NCI-H146 (cell line): ENCODE data around the gene BMI1.
"Not testable (repeated sequence)": the region's sequence is repeated elsewhere in the genome, so short reads cannot be mapped to it uniquely, and the experiment has no call there.

Experiments
- DNase-seq: peaks from one replicate; lab custom pipeline; 2025; lab: John Stamatoyannopoulos, UW

BMI1 gene

DNA sequence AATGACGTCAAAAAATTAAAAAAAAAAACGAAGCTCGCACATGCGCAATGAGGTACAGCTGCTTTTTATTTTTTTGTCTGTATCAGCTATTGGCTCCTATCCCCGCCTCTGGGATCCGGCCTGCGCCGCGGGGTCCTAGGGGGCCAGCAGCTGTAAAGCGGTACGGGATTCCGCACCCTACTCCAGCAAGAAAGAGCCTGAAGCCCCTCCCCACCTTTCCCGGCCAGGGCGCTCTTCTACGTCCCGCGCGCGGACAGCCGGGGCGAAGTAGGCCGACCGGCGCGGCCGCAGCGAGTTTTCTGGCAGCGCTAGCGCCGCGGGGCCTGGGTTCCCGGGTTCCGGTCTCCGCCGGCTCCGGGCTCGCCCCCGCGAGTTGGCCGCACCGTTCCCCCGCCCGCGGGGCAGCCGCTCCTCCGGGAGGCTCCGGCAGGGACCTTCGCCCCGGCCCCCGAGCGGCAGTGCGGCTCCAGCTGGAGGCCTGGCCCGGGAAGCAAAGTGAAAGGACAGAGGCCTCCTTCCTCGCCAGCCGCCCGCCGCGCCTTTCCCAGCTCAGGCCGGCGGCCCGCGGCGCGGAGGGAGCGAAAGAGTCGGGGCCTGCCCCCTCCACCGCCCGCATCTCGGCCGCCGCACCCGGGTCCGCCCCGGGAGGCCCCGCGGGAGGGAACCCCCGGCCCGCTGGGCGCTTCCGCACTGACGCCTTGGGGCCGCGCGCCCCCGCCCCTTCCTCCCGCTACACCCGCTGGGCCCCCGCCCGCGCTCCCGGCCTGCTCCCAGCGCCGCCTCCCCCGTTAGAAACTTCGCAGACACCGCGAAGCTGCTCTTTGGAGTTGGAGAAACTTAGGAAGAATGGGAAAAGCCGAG, 19.7 kb downstream of the BMI1 start:
- peak; percentile 86 for DNase-seq

DNA sequence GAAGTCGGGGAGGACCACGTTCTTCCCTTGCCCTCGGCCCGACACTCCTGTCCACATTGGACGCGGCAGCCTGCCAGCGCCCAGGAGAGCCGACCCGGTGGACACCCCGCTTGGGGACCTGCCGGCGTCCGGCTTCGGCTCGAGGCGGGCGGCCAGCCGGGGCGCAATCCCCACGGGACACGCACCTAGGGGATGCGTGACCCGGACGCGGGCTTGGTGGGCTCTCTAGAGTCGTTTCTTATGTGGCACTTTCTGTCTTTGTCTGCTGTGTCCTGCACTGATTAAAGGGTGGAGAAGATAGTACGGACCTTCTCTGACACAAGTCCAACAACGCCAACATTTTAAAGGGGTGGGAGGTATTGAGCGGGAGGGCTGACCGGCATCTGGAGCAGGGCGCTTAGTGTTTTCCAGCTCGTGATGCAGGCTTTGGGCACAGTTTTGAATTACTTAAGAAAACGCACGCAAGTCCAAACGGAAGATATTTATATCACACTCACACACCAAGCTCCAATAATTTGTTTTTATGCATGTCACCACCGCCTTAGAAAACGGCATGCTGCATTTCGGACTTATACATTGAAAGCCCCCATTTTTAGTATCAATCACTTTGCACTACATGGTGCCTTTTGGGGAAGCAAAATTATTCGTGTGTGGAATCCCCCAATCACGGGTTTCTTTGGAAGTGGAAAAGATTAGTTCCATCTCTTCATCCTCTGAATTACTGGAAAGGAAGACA, 20.5 kb downstream of the BMI1 start:
- DNase-seq: peak; percentile 41

DNA sequence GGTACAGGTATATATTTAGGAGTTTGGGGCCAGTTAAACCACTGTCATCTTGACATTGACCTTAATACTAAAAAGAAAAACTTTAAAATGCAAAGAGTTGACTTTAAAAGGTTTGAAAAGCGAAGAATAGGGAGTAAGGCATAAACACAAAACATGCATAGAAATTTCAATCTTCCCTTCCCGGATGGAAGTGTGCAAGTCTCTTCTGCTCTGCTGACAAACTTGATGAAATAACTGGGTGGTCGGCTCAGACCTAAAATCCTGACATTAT, 21.0 kb downstream of the BMI1 start:
- DNase-seq: no peak

DNA sequence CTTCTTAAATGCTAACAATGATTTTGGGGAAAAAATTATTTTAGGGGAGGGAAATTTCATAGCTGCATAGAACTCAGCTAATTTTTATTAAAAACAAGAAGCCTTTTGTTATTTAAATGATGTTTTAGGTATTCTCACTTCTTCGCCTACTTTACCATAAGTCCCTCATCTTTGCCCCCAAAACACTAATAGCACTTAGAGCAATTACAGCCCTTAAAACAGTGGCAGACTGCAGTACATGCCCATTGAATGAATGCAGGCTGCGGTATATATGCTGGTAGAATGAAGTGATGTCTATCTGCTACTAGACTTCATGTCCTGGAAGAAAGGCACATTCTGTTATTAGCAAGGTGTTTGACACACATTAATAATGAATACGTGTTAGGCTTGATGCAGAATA, 21.5 kb downstream of the BMI1 start:
- no peak for DNase-seq

DNA sequence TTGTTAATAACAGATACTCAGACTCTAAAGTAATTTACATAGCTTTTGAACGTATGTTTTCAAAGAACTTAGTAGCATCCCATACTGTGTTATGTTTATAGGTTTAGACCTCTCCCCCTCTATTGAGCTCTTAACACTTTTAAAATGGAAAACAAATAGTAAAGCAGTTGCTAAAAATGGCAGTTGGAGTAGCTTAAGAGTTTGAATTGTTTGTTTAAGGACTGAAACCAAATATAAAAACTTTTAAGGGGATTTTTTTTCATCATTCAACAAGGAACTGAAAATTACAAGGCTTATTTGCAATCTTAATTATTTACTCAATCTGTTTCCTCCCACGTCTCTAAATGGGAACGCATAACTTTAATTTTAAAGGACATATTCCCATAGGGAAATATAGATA, 22.8 kb downstream of the BMI1 start:
- no peak for DNase-seq

DNA sequence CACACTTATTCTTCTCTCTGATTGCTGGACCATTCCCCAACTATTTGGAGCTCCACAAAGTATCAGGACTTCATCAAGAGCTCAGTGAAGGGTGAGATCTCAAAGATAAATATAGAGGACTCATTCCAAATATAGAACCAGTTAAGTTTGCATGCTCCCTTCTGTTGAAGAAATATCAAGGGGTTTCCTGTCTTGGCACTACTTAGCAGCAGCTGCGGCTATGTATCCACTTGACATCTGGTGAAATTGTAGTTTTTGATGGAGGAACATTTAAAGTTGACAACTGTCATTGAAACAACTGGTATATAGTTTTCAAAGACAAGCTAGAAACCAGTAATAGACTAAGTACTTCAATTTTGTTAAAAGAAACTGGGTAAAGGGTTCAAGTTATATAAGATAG, 23.4 kb downstream of the BMI1 start:
- DNase-seq: no peak

DNA sequence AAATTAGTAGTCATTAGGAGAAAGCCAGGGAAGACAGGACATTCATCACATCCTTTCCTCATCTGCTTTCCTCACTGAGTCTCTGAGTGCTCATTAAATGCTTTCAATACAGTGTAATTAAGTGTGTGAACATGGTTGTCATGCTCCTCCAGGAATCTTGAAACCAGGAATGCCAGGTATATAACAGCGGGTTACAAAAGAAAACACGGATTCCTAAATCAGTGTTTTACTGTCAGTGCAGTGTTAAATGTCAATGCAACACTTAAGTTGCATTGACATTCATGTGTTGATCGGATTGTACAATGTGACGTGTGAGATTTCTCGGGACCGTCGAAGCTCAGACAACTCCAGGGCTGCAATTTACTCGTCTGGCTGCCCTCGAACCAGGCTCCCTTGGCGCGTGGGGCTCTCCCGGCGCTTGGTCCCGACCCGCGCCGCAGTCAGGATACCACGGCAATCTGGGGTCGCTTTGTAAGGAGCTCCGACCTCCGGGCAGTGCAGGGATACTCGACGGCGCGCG, 23.9 kb downstream of the BMI1 start:
- no peak for DNase-seq

DNA sequence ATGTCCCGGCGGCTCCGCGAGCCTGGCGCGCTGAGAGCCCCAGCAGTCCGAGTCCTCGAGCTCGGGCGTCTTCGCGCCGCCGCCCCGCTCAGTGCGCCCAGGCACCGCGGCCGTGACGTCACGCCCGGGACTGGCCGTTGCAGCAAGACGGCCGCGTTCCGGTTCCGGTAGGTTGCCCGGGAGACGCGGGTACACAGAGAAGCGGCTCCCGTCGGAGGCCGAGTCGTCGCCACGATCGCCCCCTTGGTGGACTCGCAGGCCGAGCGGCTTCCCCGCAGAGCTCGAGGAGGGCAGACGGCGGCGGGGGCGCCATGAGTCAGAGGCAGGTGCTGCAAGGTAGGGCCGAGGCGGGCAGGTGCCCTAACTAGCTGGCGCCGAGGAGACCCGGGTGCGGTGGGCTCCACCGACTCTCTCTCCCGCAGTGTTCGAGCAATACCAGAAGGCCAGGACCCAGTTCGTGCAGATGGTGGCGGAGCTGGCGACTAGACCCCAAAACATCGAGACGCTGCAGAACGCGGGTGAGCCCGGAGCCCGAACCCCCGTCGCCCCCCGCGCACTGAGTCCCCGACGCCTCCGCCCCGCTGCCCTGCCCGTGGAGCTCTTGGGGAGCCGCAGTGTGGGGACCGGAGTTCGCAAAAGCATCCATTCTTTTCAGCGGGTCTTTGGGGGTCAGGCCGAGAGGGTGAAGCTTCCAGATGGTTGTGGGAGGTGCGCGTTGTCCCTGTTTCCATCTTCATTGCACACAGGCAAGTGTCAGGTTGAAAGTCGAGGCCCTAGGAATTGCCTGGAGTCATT, 24.6 kb downstream of the BMI1 start, which contains the start of gene SPAG6:
SPAG6 (plus strand) TSS at position 196 of the 795 bp plus-strand sequence; CDS start at position 312, 116 bp downstream.
- DNase-seq: peak; percentile 87

DNA sequence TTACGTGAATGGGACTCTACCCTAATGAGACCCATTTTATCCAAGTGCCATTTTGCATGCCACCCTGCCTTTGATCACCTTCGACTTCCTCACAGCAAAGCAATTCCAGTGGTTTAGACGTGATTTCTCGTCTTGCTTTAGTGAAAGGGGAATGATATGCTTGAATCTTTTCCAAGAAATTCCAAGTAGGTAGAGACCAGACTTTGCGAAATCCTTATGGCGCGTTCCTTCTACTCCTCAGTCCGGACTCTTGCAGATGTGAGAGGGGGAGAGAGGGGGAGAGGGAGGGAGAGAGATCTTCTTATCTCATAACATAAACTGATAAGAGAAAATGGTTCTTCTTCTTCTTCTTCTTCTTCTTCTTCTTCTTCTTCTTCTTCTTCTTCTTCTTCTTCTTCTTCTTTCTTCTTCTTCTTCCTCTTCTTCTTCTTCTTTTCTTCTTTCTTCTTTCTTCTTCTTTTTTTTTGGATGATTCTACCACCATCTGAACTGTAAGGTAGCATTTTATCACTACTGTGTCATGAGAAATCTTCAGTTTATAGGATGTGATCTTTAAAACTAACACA, 25.3 kb downstream of the BMI1 start:
- no peak for DNase-seq

DNA sequence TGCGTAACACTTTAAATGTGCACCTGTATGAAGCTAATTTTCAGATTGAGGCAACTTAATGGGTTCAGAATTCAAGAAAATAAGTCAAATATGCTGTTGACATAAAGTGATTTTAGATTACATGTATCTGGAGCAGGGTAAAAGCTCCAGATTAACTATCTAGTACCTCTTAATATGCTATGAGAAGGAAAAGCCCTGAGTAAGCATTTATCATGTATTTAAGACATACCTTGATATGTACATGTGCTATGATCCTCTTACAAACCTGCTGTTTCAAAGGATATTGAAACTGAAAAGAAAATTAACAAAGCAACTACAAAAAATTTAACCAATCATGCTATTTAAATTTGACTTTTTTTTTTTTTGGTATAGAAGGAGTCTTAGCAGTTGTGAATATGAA, 28.9 kb downstream of the BMI1 start:
- no peak for DNase-seq

DNA sequence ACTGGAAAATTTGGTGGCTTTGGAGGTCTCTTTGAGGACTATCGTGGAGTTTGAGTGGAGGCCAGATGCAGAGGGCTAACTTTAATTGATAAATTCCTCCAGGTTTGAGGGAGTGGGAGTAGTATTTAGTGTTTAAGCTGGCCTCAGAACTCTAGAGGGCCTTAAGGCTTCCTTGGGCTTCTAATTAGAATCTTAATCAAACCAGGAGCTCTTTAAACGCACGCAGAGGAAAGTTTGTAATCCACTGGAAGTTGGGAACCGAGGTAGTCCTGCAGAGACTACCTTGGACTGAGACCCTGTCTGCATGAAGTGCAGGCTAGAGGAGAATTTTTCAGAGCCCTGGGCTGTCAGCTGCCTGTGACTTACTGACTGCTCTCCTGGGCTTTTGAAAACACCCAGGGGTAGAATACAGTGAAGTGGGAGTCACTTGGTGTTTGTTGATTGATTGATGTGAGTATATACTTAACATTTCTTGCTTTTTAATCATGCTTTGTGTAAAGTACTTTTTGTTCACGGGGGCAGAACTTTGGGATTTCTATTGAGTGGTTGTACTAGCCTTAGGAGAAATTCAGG, 30.3 kb downstream of the BMI1 start:
- DNase-seq: no peak

DNA sequence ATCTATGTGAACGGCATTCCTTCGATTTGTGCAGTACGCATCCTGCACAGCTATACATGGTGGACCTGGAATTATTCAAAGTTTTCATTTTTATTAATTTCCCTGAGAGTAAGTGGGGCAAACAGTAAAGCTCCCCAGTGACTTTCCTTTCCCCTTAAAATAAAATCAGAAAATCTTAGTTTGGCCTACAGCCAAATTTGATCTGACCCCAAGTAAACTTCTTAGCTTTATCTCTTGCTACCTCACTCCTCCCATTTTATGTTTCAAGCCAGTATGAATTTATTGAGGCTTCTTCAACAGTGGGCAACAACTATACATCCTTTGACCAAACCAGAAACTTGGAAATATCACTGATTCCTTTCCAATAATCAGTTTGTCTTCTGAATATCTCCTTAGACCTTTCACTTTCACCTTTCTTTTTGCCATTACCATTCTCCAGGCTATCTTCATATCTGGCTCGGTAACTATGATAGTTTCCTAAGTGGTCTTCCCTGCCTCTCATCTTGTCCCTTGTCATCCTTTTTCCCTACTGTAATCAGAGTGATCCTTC, 35.5 kb downstream of the BMI1 start:
- DNase-seq: no peak

DNA sequence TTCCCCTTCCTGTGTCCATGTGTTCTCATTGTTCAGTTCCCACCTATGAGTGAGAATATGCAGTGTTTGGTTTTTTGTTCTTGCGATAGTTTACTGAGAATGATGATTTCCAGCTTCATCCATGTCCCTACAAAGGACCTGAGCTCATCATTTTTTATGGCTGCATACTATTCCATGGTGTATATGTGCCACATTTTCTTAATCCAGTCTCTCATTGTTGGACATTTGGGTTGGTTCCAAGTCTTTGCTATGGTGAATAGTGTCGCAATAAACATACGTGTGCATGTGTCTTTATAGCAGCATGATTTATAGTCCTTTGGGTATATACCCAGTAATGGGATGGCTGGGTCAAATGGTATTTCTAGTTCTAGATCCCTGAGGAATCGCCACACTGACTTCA, 36.9 kb downstream of the BMI1 start:
- DNase-seq: not testable (repeated sequence)

DNA sequence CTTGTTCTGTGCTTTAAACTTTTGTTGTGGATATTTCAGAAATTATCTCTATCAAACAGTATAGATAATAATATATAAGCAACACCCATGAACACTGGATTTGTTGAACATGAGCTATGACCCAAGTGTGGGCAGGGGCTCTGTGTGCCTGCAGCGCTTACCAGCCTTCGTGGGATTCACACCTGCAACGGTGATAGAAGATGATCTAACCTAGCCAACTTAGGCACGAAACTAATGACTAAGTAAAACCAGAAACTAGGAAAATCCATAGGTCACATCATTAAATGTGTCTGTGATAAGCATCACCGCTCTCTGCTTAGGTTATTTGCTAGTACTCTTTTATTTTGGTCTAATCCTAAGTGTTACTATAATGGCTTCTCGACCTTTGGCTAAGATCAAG, 42.4 kb downstream of the BMI1 start:
- DNase-seq: no peak

DNA sequence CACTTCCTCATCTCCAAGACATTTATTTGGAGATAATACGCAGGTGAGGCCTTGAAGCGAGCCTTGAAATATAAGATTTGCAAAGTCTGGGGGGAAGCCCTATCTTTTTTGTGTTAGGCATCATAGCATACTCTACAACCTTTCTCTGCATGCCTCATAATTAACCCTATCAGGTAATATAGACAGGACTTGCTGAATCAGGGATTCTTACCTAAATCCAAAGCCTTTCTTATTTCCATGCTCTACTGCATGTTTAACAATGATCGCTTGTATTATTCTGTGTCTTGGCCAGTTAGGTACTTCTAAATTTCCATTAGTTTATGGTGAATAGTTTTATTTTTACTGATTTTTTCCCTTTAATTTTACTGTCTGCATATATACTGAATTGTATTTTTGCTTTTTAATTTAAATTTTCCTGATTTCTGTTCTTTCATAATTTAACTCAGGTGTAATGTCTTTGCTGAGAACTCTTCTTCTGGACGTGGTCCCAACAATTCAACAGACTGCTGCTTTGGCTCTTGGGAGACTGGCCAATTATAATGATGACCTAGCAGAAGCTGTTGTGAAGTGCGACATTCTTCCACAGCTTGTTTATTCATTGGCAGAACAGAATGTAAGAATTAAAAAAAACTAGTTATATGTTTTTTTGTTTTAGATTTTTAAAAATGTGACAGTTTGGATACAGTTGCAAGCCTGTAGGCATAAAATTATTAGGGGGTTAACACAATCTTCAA, 43.7 kb downstream of the BMI1 start:
- no peak for DNase-seq

DNA sequence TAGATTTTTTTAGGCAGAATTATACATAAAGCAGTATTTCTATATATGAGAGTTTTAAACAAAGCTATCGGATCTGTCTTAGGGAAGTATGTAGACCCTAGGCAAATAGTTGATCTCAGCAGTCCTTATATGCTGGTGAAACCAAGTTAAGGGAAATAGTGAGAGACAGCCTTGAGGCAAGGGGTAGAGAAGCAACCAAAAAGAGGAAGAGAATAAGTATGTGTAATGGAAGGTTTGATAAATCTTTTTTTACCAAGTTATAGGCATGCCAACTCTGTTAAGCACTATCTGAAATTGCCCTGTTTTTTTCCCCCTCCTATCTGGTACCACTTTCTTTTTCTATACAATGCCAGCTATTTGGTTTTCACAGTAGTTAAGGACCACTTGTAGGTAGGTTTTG, 44.3 kb downstream of the BMI1 start:
- no peak for DNase-seq

DNA sequence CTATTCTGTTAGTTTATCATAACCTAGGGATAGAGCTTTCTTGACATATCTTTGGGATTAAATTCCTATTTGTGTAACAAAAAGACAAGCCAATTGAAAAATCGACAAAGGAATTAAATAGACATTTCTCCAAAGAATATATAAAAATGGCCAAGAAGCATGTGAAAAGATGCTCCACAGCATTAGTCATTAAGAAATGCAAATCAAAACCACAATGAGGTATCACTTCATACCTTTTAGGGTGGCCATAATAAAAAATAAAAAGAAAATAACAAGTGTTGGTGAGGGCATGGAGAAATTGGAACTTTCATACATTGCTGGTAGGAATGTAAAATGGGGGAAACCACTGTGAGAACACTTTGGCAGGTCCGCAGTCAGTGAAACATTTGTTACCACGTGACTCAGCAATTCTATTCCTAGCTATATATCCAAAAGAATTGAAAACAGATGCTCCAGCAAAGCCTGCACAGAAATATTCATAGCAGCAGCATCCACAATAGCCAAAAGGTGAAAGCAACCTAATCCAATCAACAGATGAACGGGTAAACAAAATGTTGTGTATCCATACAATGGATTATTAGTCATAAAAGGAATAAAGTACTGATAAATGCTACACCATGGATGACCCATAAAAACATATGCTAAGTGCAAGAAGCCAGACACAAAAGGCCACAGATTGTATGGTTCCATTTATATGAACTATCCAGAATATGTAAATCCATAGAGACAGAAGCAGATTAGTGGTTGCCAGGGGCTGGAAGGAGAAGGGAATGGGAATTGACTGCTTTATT, 44.9 kb downstream of the BMI1 start:
- no peak for DNase-seq

DNA sequence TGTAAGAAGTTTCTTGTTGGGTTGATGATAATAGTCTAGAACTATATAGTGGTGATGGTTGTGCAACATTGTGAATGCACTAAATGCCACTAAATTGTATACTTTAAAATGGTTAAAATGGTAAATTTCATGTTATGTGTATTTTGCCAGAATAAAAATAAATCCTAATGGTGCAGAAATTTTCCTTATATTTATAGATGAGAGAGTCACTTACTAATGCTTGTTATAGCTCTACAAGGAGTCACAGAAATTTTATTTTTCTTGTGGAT, 45.5 kb downstream of the BMI1 start:
- no peak for DNase-seq

DNA sequence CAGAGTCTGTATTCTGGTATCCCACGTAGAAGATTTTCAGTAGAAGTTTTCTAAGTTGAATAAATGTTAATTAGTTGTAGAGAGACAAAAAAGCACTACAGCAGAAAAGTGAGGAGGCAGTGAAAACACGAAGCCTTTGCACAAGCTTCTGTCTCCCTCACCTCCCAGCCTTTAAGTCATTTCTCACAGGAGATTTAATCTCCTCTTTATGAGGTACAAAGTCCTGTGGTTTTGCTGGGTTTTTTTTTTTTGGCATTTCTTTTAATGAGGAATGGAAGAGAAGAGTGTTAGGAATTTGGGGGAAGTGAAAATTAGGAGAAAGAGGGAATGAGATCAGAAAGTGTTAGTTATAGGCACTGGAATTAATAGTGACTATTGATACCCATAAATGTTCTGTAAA, 45.9 kb downstream of the BMI1 start:
- no peak for DNase-seq

DNA sequence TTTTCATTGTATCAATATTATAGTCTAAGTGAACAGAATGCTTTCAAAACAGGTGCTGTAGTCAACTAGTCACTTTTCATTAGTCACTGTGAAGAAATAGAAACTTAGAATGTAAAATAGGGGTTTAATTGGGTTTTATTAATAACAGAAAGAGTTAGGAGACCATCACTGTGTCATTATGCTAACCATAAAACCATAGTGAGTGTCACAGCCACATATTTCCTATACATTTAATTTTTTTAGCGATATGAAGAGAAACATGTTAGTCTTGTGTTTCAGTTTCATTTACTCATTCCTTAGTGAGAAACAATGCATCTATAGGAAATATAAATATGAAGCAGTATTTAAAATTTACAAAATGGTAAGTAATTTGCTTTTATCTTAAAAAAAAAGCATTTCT, 46.6 kb downstream of the BMI1 start:
- DNase-seq: no peak
